Right forelimb (tissue), 1 donor: ENCODE data around the gene HMCES.

Source experiments
- DNase-seq: peaks from one replicate; pipeline ENCODE4 v3.0.0-alpha.2; 2018

HMCES gene

GRCh38 chr3:129349791-129350190 is 71.1 kb downstream of the HMCES start:
- DNase-seq, result no peak

GRCh38 chr3:129352045-129352444 is 73.4 kb downstream of the HMCES start:
- no peak for DNase-seq

- DNase-seq, result no peak
These were observed 74.2 kb downstream of the HMCES start for GRCh38 chr3:129352650-129353588.

GRCh38 chr3:129353589-129353941 is 74.9 kb downstream of the HMCES start:
- no peak for DNase-seq
